Neural crest cell (in vitro differentiated cells): ENCODE measurements around the gene CSRP1. TPM values are rescaled to one million over a fixed set of nuclear protein-coding genes. Genes with fewer than 3 reads are reported as not detected.
A peak's percentile ranks its signal among the peaks of the same experiment; 100 is the strongest.

Experiments
- DNase-seq: peaks from one replicate; pipeline ENCODE4 v3.0.0; 2021; ENCODE audit warnings: low read depth, mixed read lengths, low spot score
- H3K27ac Mint-ChIP-seq: one replicate; pipeline ENCODE4 v1.8.0; 2021; ENCODE audit warnings: mild to moderate bottlenecking, mixed read lengths; ENCODE audit not compliant: unreplicated experiment
- H3K27me3 Mint-ChIP-seq: 2 replicates; pipeline ENCODE4 v1.8.0; 2021; ENCODE audit warnings: low read depth, mild to moderate bottlenecking, mixed read lengths
- H3K36me3 Mint-ChIP-seq: 2 replicates; pipeline ENCODE4 v1.8.0; 2021; ENCODE audit warnings: low read depth, mild to moderate bottlenecking, mixed read lengths
- H3K4me1 Mint-ChIP-seq: 2 replicates; pipeline ENCODE4 v1.8.0; 2021; ENCODE audit warnings: mixed read lengths
- H3K4me3 Mint-ChIP-seq: one replicate; pipeline ENCODE4 v1.8.0; 2021; ENCODE audit warnings: mild to moderate bottlenecking, mixed read lengths
- H3K9me3 Mint-ChIP-seq: 2 replicates; pipeline ENCODE4 v1.8.0; 2021; ENCODE audit warnings: mixed read lengths
- total RNA-seq: library from RNA; stranded (reverse); gene quantifications from 2 replicates; pipeline ENCODE4 v1.2.1, GENCODE V29; 2021
- TF ChIP-seq, protein P1 (sequence below): fragments of 200-600 bp; sonication (generic); conservative IDR thresholded peaks from 2 replicates; pipeline ENCODE4 v1.5.0; 2021; ENCODE audit warnings: antibody characterized with exemption, mild to moderate bottlenecking

Gene CSRP1
- total RNA-seq, 1 donor from 2014 or later, result 1.5 TPM

DNA sequence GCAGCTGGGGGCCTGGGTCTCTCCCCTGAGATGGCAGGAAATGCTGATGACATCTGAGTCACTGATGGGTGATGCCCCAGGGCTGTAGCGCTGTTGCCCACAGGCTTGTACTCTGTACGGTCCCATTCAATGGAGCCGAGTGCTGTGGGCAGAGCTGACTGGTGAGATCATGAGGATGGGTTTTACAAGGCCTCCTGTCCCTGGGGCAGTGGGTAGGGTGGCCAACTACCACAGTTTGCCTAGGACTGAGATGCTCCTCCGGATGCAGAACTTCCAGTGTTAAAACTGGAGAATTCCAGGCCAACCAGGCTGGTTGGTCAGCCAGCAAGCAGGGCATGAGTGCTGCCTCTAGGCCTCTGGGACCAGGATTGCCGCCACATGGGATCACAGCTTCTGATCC lies 47.1 kb downstream of the CSRP1 start:
- Mint-ChIP-seq H3K27me3 (no peaks in the 10 kb centered on the region), H3K27ac (no peak overlapping the region), H3K4me3 (no peak overlapping the region), H3K4me1 (peaks cover 41% of the 10 kb centered on the region), H3K36me3 (peaks cover 2% of the 10 kb centered on the region), H3K9me3 (no peaks in the 10 kb centered on the region)
- TF ChIP-seq, protein P1, sequence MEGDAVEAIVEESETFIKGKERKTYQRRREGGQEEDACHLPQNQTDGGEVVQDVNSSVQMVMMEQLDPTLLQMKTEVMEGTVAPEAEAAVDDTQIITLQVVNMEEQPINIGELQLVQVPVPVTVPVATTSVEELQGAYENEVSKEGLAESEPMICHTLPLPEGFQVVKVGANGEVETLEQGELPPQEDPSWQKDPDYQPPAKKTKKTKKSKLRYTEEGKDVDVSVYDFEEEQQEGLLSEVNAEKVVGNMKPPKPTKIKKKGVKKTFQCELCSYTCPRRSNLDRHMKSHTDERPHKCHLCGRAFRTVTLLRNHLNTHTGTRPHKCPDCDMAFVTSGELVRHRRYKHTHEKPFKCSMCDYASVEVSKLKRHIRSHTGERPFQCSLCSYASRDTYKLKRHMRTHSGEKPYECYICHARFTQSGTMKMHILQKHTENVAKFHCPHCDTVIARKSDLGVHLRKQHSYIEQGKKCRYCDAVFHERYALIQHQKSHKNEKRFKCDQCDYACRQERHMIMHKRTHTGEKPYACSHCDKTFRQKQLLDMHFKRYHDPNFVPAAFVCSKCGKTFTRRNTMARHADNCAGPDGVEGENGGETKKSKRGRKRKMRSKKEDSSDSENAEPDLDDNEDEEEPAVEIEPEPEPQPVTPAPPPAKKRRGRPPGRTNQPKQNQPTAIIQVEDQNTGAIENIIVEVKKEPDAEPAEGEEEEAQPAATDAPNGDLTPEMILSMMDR, result no peak
- no peak for DNase-seq

- H3K36me3 Mint-ChIP-seq, result peaks cover 2% of the 10 kb centered on the region
- no peak overlapping the region for H3K27ac Mint-ChIP-seq
Observed at GRCh38 chr1:201459052-201459451, 47.9 kb downstream of the CSRP1 start.

GRCh38 chr1:201457508-201457960 lies 49.4 kb downstream of the CSRP1 start:
- Mint-ChIP-seq H3K27ac (no peak overlapping the region), H3K4me1 (peaks cover 33% of the 10 kb centered on the region), H3K27me3 (no peaks in the 10 kb centered on the region), H3K36me3 (no peaks in the 10 kb centered on the region), H3K4me3 (no peak overlapping the region), H3K9me3 (no peaks in the 10 kb centered on the region)
- no peak for DNase-seq
- TF ChIP-seq, protein P1, result no peak

More at GRCh38 chr1:201459052-201459451, 47.9 kb downstream of the CSRP1 start:
- DNase-seq, result no peak
- TF ChIP-seq, protein P1, result no peak
- no peaks in the 10 kb centered on the region for H3K27me3 Mint-ChIP-seq
- H3K9me3 Mint-ChIP-seq, result no peaks in the 10 kb centered on the region
- H3K4me1 Mint-ChIP-seq, result peaks cover 40% of the 10 kb centered on the region
- H3K4me3 Mint-ChIP-seq, result no peak overlapping the region

GRCh38 chr1:201456499-201457309 lies 50.2 kb downstream of the CSRP1 start:
- H3K27ac Mint-ChIP-seq, result no peak overlapping the region
- H3K27me3 Mint-ChIP-seq, result no peaks in the 10 kb centered on the region
- no peak overlapping the region for H3K4me3 Mint-ChIP-seq
- H3K4me1 Mint-ChIP-seq, result peaks cover 34% of the 10 kb centered on the region
- no peaks in the 10 kb centered on the region for H3K9me3 Mint-ChIP-seq
- no peak for DNase-seq
- no peaks in the 10 kb centered on the region for H3K36me3 Mint-ChIP-seq
- TF ChIP-seq, protein P1, result no peak

GRCh38 chr1:201455098-201455497 lies 51.8 kb downstream of the CSRP1 start:
- H3K36me3 Mint-ChIP-seq, result no peaks in the 10 kb centered on the region
- H3K27ac Mint-ChIP-seq, result peak overlapping the region; percentile 75
- no peak overlapping the region for H3K4me3 Mint-ChIP-seq
- H3K4me1 Mint-ChIP-seq, result peaks cover 36% of the 10 kb centered on the region
- H3K9me3 Mint-ChIP-seq, result no peaks in the 10 kb centered on the region
- no peaks in the 10 kb centered on the region for H3K27me3 Mint-ChIP-seq
- TF ChIP-seq, protein P1, result no peak
- no peak for DNase-seq
